Stimulated activated naive B cell treated with anti-CD40 and anti-IgM and Interleukin-4, amounts not matched to agents 10 μg/mL and 1 μg/mL and 100 μg/mL, for 72 hours (primary cell): Measurements from ENCODE around the gene LARP6.
"Not testable (repeated sequence)": the region's sequence is repeated elsewhere in the genome, so short reads cannot be mapped to it uniquely, and the experiment has no call there.

Source experiments
- ATAC-seq, 2 donors: fragments of 150-1000 bp; cut with Tn5 transposase; replicated peaks; 2 replicates each; pipeline ENCODE4 v1.10.0; 2021; ENCODE audit warnings: moderate library complexity in 1 of 2
- DNase-seq: peaks from one replicate; pipeline ENCODE4 v3.0.0; 2021
- H3K27ac Mint-ChIP-seq: one replicate; pipeline ENCODE4 v1.8.0; 2022; ENCODE audit warnings: mild to moderate bottlenecking, mixed read lengths
- H3K27me3 Mint-ChIP-seq, 2 donors: one replicate each; pipeline ENCODE4 v1.8.0; 2022; ENCODE audit warnings: mixed read lengths in 2 of 2
- H3K36me3 Mint-ChIP-seq, 2 donors: one replicate each; pipeline ENCODE4 v1.8.0; 2022; ENCODE audit warnings: mixed read lengths in 2 of 2, mild to moderate bottlenecking in 1 of 2
- H3K4me1 Mint-ChIP-seq, 2 donors: one replicate each; pipeline ENCODE4 v1.8.0; 2022; ENCODE audit warnings: mixed read lengths in 2 of 2, mild to moderate bottlenecking in 1 of 2
- H3K4me3 Mint-ChIP-seq, 2 donors: one replicate each; pipeline ENCODE4 v1.8.0; 2022; ENCODE audit warnings: mild to moderate bottlenecking in 2 of 2, mixed read lengths in 2 of 2, moderate library complexity in 1 of 2
- H3K9me3 Mint-ChIP-seq, 2 donors: one replicate each; pipeline ENCODE4 v1.8.0; 2022; ENCODE audit warnings: mixed read lengths in 2 of 2, mild to moderate bottlenecking in 1 of 2

Gene LARP6

GRCh38 chr15:70869346-70869745 is 15.4 kb upstream of the LARP6 start:
- peaks cover 15 to 27% of the 10 kb centered on the region in 2 donors for H3K27me3 Mint-ChIP-seq
- H3K36me3 Mint-ChIP-seq, result no peaks in the 10 kb centered on the region
- no peak overlapping the region for H3K27ac Mint-ChIP-seq
- DNase-seq, result no peak
- no peaks in the 10 kb centered on the region for H3K4me1 Mint-ChIP-seq
- ATAC-seq, result no peak
- peaks cover 0 to 2% of the 10 kb centered on the region in 2 donors for H3K9me3 Mint-ChIP-seq
- no peak overlapping the region for H3K4me3 Mint-ChIP-seq

- H3K36me3 Mint-ChIP-seq, result no peaks in the 10 kb centered on the region
- no peak overlapping the region for H3K27ac Mint-ChIP-seq
- ATAC-seq, result no peak
- no peaks in the 10 kb centered on the region for H3K4me1 Mint-ChIP-seq
- DNase-seq, result no peak
- H3K9me3 Mint-ChIP-seq, result no peaks in the 10 kb centered on the region
- peaks cover 12 to 14% of the 10 kb centered on the region in 2 donors for H3K27me3 Mint-ChIP-seq
- H3K4me3 Mint-ChIP-seq, result no peak overlapping the region
Measured at GRCh38 chr15:70867911-70868467, 14.0 kb upstream of the LARP6 start.

GRCh38 chr15:70866982-70867641 is 13.2 kb upstream of the LARP6 start:
- no peak overlapping the region for H3K4me3 Mint-ChIP-seq
- no peaks in the 10 kb centered on the region for H3K9me3 Mint-ChIP-seq
- H3K27ac Mint-ChIP-seq, result no peak overlapping the region
- H3K4me1 Mint-ChIP-seq, result no peaks in the 10 kb centered on the region
- peaks cover 8 to 11% of the 10 kb centered on the region in 2 donors for H3K27me3 Mint-ChIP-seq
- no peak for ATAC-seq
- DNase-seq, result no peak
- no peaks in the 10 kb centered on the region for H3K36me3 Mint-ChIP-seq

- Mint-ChIP-seq H3K36me3 (no peaks in the 10 kb centered on the region), H3K27me3 (peaks cover 7 to 12% of the 10 kb centered on the region in 2 donors), H3K4me1 (no peaks in the 10 kb centered on the region), H3K27ac (no peak overlapping the region), H3K9me3 (no peaks in the 10 kb centered on the region), H3K4me3 (no peak overlapping the region)
- ATAC-seq (no peak), DNase-seq (no peak)
Measured at GRCh38 chr15:70863450-70864218, 9.7 kb upstream of the LARP6 start.

GRCh38 chr15:70859998-70860397 is 6.0 kb upstream of the LARP6 start:
- no peak for DNase-seq
- no peak for ATAC-seq
- H3K9me3 Mint-ChIP-seq, result no peaks in the 10 kb centered on the region
- H3K27me3 Mint-ChIP-seq, result peaks cover 20 to 23% of the 10 kb centered on the region in 2 donors
- H3K36me3 Mint-ChIP-seq, result no peaks in the 10 kb centered on the region
- no peak overlapping the region for H3K4me3 Mint-ChIP-seq
- no peak overlapping the region for H3K27ac Mint-ChIP-seq
- no peaks in the 10 kb centered on the region for H3K4me1 Mint-ChIP-seq

GRCh38 chr15:70859322-70859908 is 5.5 kb upstream of the LARP6 start:
- Mint-ChIP-seq H3K9me3 (no peaks in the 10 kb centered on the region), H3K4me1 (peaks cover 2 to 3% of the 10 kb centered on the region in 2 donors), H3K36me3 (no peaks in the 10 kb centered on the region), H3K4me3 (no peak overlapping the region), H3K27ac (no peak overlapping the region), H3K27me3 (peaks cover 25 to 29% of the 10 kb centered on the region in 2 donors)
- ATAC-seq (no peak), DNase-seq (no peak)

- H3K4me1 Mint-ChIP-seq, H3K9me3 Mint-ChIP-seq, H3K36me3 Mint-ChIP-seq, H3K27ac Mint-ChIP-seq, DNase-seq, ATAC-seq, H3K4me3 Mint-ChIP-seq: not testable (repeated sequence)
- H3K27me3 Mint-ChIP-seq, result peaks cover 27 to 29% of the 10 kb centered on the region in 2 donors
Measured at GRCh38 chr15:70858614-70859321, 4.8 kb upstream of the LARP6 start.

- peaks cover 32 to 36% of the 10 kb centered on the region in 2 donors for H3K27me3 Mint-ChIP-seq
- H3K4me3 Mint-ChIP-seq, result no peak overlapping the region
- no peak overlapping the region for H3K27ac Mint-ChIP-seq
- H3K36me3 Mint-ChIP-seq, result no peaks in the 10 kb centered on the region
- DNase-seq (no peak), ATAC-seq (no peak)
- peaks cover 4 to 12% of the 10 kb centered on the region in 2 donors for H3K4me1 Mint-ChIP-seq
- H3K9me3 Mint-ChIP-seq, result no peaks in the 10 kb centered on the region
Measured at GRCh38 chr15:70857562-70858285, 3.8 kb upstream of the LARP6 start.

GRCh38 chr15:70856884-70857561 is 3.1 kb upstream of the LARP6 start:
- DNase-seq (no peak), ATAC-seq (no peak)
- H3K27ac Mint-ChIP-seq, result no peak overlapping the region
- H3K27me3 Mint-ChIP-seq, result peaks cover 38 to 39% of the 10 kb centered on the region in 2 donors
- no peaks in the 10 kb centered on the region for H3K36me3 Mint-ChIP-seq
- no peaks in the 10 kb centered on the region for H3K9me3 Mint-ChIP-seq
- H3K4me3 Mint-ChIP-seq, result no peak overlapping the region
- peaks cover 4 to 12% of the 10 kb centered on the region in 2 donors for H3K4me1 Mint-ChIP-seq

GRCh38 chr15:70856177-70856883 is 2.4 kb upstream of the LARP6 start:
- no peaks in the 10 kb centered on the region for H3K9me3 Mint-ChIP-seq
- H3K36me3 Mint-ChIP-seq, result no peaks in the 10 kb centered on the region
- H3K27ac Mint-ChIP-seq, result no peak overlapping the region
- DNase-seq, result no peak
- peaks cover 4 to 12% of the 10 kb centered on the region in 2 donors for H3K4me1 Mint-ChIP-seq
- peaks cover 45 to 46% of the 10 kb centered on the region in 2 donors for H3K27me3 Mint-ChIP-seq
- no peak overlapping the region for H3K4me3 Mint-ChIP-seq
- ATAC-seq, result no peak

GRCh38 chr15:70855764-70856163 is 1.8 kb upstream of the LARP6 start:
- Mint-ChIP-seq H3K4me3 (no peak overlapping the region), H3K36me3 (no peaks in the 10 kb centered on the region), H3K27ac (no peak overlapping the region), H3K27me3 (peaks cover 46 to 48% of the 10 kb centered on the region in 2 donors), H3K9me3 (no peaks in the 10 kb centered on the region), H3K4me1 (peaks cover 4 to 12% of the 10 kb centered on the region in 2 donors)
- ATAC-seq (peak; percentile 34 to 35), DNase-seq (no peak)

GRCh38 chr15:70854666-70854976 is 664 bp upstream of the LARP6 start:
- H3K4me3 Mint-ChIP-seq, result peak overlapping the region; percentile 81 to 84
- peaks cover 55 to 58% of the 10 kb centered on the region in 2 donors for H3K27me3 Mint-ChIP-seq
- H3K9me3 Mint-ChIP-seq, result no peaks in the 10 kb centered on the region
- no peak for DNase-seq
- peaks cover 4 to 12% of the 10 kb centered on the region in 2 donors for H3K4me1 Mint-ChIP-seq
- ATAC-seq, result no peak
- peak overlapping the region; percentile 51 for H3K27ac Mint-ChIP-seq
- no peaks in the 10 kb centered on the region for H3K36me3 Mint-ChIP-seq
